Hematopoietic multipotent progenitor cell treated with erythropoietin and hydrocortisone succinate and interleukin-3 and kit ligand, for 17 days (in vitro differentiated cells): ENCODE results near the gene UNC5B.
"Not testable (repeated sequence)": the region's sequence is repeated elsewhere in the genome, so short reads cannot be mapped to it uniquely, and the experiment has no call there.

Source experiments
- DNase-seq: peaks from one replicate; pipeline ENCODE4 v3.0.0-alpha.2; 2015; ENCODE audit warnings: low spot score

Gene UNC5B

GRCh38 chr10:71209731-71210541, 2.4 kb upstream of the UNC5B start:
- DNase-seq, result no peak

GRCh38 chr10:71210542-71210871, 1.9 kb upstream of the UNC5B start:
- no peak for DNase-seq

GRCh38 chr10:71211053-71211452, 1.3 kb upstream of the UNC5B start:
- DNase-seq, result no peak

GRCh38 chr10:71211775-71212317, 524 bp upstream of the UNC5B start:
- no peak for DNase-seq

DNA sequence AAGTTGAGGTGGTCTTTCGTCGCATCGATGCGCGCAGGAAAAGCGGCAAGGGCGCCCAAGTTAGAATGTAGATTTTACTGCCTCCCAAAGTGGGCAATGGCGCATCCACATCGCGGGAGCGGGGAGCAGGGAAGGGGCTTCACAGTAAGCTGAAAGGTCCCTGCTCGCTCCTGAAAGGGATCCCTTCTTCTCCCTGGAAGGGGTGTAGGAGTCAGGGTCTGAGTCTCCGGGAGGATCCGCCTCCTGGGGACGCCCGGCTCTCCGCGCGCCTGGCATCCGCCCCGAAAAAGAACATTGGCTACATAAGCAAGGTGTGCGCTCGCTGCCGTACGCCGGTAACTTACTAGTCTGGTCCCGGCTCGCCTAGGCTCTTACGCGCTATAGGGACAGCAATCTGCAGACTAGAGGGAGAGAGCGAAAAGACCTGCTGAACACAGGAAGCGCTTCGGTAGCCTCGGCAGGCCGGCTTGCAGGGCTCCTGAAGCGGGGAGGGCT, 804 bp downstream of the UNC5B start:
- DNase-seq, result no peak

- no peak for DNase-seq
These were observed 1.5 kb downstream of the UNC5B start for GRCh38 chr10:71213761-71214440.

DNA sequence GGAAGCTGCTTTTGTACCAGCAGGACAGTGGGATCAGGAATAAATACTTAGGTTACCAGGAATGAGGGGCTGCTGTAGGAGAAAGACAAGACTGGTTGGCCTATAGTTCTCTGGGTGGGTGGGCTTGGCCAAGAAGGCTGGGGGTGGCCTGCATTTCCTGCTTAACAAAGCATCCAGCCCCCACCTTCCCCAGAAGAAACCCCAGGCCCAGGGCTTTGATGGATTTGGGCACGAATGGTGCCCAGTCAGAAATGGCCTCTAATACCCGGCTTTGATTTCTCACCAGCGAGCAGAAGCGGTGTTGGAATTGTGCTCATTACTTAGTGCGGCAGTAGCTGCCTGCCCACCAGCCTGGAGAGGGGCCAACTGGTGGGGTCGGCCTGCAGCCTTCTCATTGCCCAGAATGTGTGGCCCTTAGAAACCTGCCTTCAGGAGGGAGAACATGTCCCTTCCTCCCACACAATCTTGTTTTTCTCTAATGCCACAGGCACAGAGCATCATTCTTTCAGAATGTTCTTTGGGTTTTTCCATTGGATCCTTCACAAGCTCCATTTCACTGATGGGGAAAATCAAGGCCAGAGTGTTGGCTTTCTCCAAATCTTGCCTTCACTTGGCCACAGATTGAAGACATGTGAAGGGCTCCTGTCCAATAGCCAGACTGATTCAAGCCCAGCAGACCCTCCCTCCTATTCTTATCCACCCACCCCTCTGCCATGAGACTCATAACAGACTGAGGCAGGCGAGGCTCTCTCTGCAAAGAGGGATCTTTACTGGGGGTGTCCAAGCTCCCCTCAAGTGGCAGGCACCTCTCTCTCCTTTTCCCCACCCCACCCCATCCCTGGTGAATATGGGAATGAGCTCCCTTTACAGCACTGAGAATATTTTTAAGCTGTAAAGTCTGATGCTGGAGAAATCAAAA, 2.5 kb downstream of the UNC5B start:
- DNase-seq, result no peak

GRCh38 chr10:71216363-71216695, 4.0 kb downstream of the UNC5B start:
- DNase-seq, result no peak

GRCh38 chr10:71216751-71217265, 4.4 kb downstream of the UNC5B start:
- no peak for DNase-seq

DNA sequence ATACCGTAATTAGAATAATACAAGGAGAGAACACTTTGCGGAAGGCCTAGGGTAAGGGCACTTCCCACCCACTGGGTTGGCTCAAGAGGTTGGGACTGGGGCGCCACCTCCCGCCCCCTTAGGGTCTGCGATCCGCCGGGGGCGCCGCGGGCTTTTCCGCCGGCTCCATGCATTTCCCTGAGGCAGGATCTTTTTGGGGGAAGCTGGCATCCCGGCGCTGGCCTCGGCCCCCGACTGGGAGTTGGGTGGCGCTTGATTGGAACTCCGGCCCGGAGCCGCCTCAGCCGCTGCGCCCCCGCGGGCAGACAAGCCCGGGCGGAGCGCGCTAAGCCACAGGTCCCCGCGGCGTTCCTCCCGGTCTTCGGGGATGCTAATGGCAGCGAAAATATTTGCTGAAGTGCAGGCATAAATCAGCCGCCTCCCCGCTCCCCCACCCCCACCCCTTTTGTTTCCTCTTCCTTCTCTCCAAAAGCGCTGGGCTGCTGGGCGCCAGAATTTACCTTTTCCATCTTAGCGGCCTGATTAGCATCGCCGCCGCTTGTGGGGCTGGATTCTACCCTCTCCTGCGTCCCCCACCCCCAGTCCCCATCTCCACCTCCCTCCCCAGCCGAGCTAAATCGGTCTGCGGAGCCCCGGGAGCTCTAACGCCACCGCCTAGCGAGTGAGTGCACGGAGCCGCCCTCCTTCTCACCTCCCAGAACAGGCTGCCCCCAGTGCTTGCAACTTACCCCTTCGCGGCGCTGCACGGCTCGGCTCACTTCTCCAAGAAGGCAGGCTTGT, 5.1 kb downstream of the UNC5B start:
- DNase-seq, result no peak

DNA sequence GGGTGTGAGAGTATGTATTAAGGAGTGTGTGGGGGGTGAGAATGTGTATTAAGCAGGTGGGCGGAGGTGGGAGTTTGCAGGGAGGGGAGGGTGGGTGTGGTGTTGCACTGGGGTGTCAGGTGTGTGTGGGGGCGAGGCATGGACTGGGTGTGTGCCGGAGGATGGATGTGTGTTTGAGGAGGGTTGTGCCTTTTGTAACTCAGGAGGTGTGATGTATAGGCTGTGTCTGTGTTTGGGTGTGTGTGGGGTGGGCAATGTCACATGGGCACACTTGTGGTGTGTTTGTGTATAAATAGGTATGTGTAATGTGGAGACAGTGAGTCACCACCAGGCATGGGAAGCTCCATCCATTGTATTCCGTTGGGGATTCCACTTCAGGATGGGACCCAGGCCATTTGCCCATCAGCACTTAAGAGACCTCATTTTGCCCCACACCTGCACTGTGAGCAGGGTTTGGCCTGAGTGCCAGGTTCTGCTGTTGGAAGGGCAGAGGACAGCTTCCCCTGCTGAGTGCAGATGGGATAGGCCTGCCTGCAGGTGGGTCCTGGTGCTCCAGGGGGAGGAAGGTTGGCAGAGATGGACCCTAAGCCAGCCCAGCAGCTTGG, 5.8 kb downstream of the UNC5B start:
- no peak for DNase-seq

DNA sequence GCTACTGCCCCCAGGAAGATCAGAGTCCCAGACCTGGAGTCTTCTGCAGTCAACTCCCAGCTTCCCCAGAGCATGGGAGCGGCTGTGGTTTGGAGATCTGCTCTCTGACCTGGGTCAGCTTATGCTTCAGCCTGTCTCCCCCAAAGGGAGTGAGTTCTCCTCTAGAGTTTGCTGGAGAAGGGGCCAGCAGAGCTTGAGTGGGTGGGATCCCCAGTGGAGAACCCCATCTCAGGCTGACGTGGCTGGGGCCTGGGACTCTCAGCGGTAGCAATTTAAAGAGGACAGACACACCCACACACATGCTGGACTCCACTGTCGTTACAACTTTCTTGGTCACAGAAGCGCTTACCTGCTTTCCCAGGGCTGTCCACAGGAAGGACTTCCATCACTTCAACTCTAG, 6.3 kb downstream of the UNC5B start:
- DNase-seq, result no peak

- DNase-seq, result not testable (repeated sequence)
These were observed 7.0 kb downstream of the UNC5B start for GRCh38 chr10:71219236-71219917.

DNA sequence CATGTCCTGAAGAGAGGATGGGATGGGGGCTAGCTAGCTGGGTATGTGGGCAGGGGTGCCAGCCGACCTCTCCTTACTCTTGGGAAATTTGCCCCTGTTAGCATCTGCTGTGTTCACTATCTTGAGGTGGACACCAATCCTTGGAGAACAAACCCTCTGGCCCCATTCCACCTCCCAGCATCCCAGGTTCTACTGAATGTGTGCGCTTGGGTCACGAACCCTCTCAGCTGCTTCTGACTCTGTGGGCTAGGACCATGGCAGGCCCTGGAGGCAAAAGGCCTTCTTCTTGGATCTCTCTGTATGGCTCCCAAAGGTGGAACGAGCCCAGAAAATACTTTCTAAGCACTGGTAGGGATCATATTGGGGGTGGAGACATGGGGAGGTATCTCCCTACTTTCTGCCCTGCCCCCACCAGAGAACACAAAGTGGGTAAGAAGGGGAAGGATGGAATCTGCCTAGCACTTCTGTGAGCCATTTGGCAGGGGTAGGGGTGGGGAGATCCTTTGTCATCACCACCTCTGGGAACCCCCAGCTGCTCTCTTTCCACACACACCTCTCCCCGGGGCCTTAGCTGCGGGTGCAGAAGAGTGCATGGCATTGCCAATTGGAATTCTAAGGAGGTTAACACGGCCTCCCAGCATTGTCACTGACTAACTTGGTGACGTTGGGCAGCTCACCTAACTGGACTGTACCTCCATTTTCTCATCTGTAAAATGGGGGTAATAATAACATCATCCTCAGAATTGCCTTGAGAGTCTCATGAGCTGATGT, 7.7 kb downstream of the UNC5B start:
- no peak for DNase-seq

DNA sequence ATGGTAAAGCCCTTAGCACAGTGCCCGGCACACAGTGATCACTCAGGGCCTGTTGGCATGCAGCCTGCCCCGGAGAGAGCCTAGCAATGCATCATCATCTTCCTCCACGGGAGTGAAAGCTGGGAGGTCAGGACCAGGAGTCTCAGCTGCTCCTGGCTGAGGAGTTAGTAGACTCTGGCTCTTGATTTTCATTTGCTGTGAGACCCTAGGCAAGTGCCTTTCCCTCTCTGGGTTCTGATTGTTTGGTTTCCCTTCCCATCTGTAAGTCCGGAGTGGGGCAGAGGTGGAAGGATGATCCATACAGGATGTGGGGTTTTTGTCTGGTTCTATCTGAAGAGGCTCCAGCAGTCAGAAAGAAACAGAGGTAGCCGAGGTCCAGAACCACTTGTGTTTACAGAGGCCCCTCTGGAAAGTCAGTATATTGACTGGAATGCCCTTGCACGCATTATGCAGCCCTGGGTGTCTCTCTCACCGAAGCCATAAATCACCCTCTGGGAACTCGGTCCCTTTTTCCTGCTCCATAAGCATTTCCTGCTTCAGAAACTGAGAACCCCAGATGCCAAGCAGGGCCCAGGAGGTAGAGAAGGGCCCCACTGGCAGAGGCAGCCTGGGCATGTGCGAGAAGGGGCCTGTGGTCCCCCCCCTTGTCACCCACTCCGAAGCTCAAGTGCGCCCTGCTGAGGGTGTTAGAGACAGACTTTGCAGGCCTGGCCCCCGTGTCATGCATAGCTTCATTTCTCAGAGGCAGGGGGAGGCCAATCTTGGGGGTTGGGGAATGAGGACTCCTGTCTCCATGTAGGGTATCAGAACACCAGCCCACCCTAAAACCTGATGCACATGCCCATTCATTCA, 8.5 kb downstream of the UNC5B start:
- no peak for DNase-seq

DNA sequence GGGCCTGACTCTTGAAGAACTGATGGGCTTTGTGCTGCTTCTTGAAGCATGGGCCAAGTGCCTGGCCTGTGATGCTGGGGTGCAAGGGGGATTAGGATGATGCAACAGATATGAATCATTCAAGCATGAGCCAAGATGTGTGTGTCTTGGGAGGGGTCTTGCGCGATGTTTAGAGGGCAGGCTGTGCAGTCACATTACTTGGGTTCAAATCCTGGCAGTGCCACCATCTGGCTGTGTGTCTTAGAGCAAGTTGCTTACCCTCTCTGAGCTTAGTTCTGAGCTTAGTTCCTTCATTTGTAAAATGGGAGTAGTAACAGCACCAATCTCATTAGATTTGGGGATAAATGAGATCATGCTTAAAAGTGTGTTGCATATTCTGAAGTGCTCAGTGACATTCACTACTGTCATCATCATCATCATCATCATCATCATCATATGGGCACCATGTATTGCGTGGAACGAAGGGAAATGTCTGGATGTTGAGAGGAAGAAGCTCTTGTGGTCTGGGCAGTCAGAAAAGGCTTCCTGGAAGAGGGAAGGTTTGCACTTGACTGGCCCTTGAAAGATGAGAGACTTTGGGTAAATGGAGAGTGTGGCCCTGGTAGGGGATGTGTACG, 9.3 kb downstream of the UNC5B start:
- no peak for DNase-seq

DNA sequence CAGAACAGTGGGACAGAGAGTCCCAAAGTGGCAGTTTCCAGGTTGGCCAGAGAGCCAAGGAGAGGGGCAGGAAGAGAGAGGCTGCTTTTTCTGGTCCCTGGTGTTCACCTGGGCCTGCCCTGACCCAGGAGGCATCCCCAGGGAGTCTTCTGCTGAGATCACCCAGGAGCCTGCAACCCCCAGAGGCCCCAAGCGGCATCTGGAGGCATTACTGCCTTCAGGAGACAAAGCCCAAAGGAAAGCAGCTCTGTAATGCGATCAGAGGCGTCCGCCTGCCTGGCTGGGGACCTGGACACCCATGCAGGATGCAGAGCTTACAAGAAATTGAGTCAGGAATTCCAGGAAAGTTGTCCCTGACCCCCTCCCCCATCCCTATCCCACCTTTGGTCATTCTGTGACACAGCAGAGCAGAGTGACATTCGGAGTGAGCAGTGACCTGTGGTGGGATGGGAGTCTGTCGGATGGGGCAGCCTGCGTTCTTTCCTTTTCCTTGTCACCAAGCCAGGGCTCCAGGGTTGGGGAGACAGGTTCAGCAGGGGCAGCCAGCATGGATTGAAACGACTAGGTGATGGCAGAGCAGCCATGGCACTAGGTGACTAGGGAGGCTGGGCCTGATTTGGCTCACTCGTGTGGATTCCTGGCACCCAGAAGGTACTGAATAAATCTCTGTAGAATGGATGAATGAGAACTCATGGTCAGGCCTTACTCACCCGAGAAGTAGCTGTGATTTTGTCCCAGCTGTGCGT, 10.4 kb downstream of the UNC5B start:
- no peak for DNase-seq
